GM23338 (cell line): Measurements from ENCODE around the gene ADGRL3. TPM values are rescaled to one million over a fixed set of nuclear protein-coding genes. Genes with fewer than 3 reads are reported as not detected.

ENCODE experiments used
- ATAC-seq: fragments of 200-7000 bp; cut with Tn5 transposase; 3 replicates; pipeline ENCODE4 v1.9.1; 2020
- DNase-seq: peaks from one replicate; pipeline ENCODE4 v3.0.0-alpha.2; 2015; ENCODE audit warnings: low spot score
- H2AFZ ChIP-seq: fragments of 200-600 bp; sonication (generic); 2 replicates; pipeline ENCODE4 v1.8.0; 2016; ENCODE audit warnings: antibody characterized with exemption, mild to moderate bottlenecking, moderate library complexity
- H3F3A ChIP-seq: fragments of 200-600 bp; sonication (generic); replicated peaks from 2 replicates; pipeline ENCODE4 v1.8.0; 2017; ENCODE audit warnings: antibody characterized with exemption, mixed run types, low read depth
- H3K27ac ChIP-seq: fragments of 200-600 bp; sonication (generic); 2 replicates; pipeline ENCODE4 v1.6.1; 2016; ENCODE audit warnings: low read depth
- H3K27me3 ChIP-seq: fragments of 200-600 bp; sonication (generic); 2 replicates; pipeline ENCODE4 v1.8.0; 2016; ENCODE audit warnings: mild to moderate bottlenecking, mixed run types, moderate library complexity; ENCODE audit not compliant: insufficient read depth
- H3K36me3 ChIP-seq: fragments of 200-600 bp; sonication (generic); 2 replicates; pipeline ENCODE4 v1.8.0; 2016; ENCODE audit warnings: mild to moderate bottlenecking; ENCODE audit not compliant: insufficient read depth
- H3K4me1 ChIP-seq: fragments of 200-600 bp; sonication (generic); 2 replicates; pipeline ENCODE4 v1.8.0; 2016; ENCODE audit warnings: mild to moderate bottlenecking, moderate library complexity; ENCODE audit not compliant: insufficient read depth
- H3K4me2 ChIP-seq: fragments of 200-600 bp; sonication (generic); 2 replicates; pipeline ENCODE4 v1.7.1; 2017; ENCODE audit warnings: mixed run types
- H3K4me3 ChIP-seq: fragments of 200-600 bp; sonication (generic); 2 replicates; pipeline ENCODE4 v1.6.1; 2016; ENCODE audit warnings: mixed run types
- H3K79me2 ChIP-seq: fragments of 200-600 bp; sonication (generic); replicated peaks from 2 replicates; pipeline ENCODE4 v1.8.0; 2017; ENCODE audit warnings: mild to moderate bottlenecking; ENCODE audit not compliant: insufficient read depth
- H3K9me2 ChIP-seq: fragments of 200-600 bp; sonication (generic); 2 replicates; pipeline ENCODE4 v1.8.0; 2017; ENCODE audit not compliant: insufficient read depth
- H4K20me1 ChIP-seq: fragments of 200-600 bp; sonication (generic); replicated peaks from 2 replicates; pipeline ENCODE4 v1.8.0; 2017; ENCODE audit warnings: mild to moderate bottlenecking; ENCODE audit not compliant: insufficient read depth
- H3K27ac Mint-ChIP-seq: 2 replicates; pipeline ENCODE4 v1.8.0; 2020; ENCODE audit warnings: inconsistent platforms, mild to moderate bottlenecking, moderate library complexity, mixed read lengths
- H3K27me3 Mint-ChIP-seq: 3 replicates; pipeline ENCODE4 v1.8.0; 2022; ENCODE audit warnings: low read depth, mild to moderate bottlenecking, moderate library complexity, mixed read lengths, inconsistent platforms; ENCODE audit not compliant: insufficient read depth, poor library complexity
- H3K36me3 Mint-ChIP-seq: 3 replicates; pipeline ENCODE4 v1.8.0; 2021; ENCODE audit warnings: low read depth, mild to moderate bottlenecking, inconsistent platforms, moderate library complexity, mixed read lengths
- H3K4me1 Mint-ChIP-seq: 3 replicates; pipeline ENCODE4 v1.8.0; 2020; ENCODE audit warnings: mild to moderate bottlenecking, inconsistent platforms, mixed read lengths
- H3K4me3 Mint-ChIP-seq: 3 replicates; pipeline ENCODE4 v1.8.0; 2021; ENCODE audit warnings: moderate library complexity, mild to moderate bottlenecking, inconsistent platforms, mixed read lengths
- H3K9me3 Mint-ChIP-seq: 3 replicates; pipeline ENCODE4 v1.8.0; 2020; ENCODE audit warnings: moderate library complexity, mild to moderate bottlenecking, inconsistent platforms, mixed read lengths
- CTCF ChIP-seq, 2 experiments: fragments of 200-600 bp in 1 of 2; sonication (generic) in 1 of 2; conservative IDR thresholded peaks; 2 replicates each; pipeline versions ENCODE4 v1.5.1 to v1.6.1; 2016 to 2017; ENCODE audit warnings: antibody characterized with exemption in 2 of 2, low read depth in 2 of 2, mild to moderate bottlenecking in 2 of 2, moderate library complexity in 1 of 2
- EZH2 ChIP-seq: fragments of 200-600 bp; sonication (generic); IDR thresholded peaks from one replicate; pipeline ENCODE4 v1.8.0; 2017; ENCODE audit warnings: antibody characterized with exemption, mild to moderate bottlenecking, low read depth; ENCODE audit not compliant: unreplicated experiment
- POLR2AphosphoS5 ChIP-seq: IDR thresholded peaks from 2 replicates; pipeline ENCODE4 v1.6.1; 2016; ENCODE audit warnings: antibody characterized with exemption, low read depth
- REST ChIP-seq: IDR thresholded peaks from one replicate; pipeline ENCODE4 v1.6.1; 2018; ENCODE audit warnings: antibody characterized with exemption; ENCODE audit not compliant: unreplicated experiment
- ZNF462 ChIP-seq: fragments of 250-450 bp; sonication (Bioruptor Pico); IDR thresholded peaks from 2 replicates; pipeline ENCODE4 v1.5.0; 2020; ENCODE audit warnings: mild to moderate bottlenecking, moderate library complexity
- long read RNA-seq: library from polyadenylated mRNA; unstranded; transcript quantifications from one replicate; pipeline ENCODE4 v2.0.0, GENCODE V29; 2020; ENCODE audit not compliant: unreplicated experiment
- polyA plus RNA-seq: library from polyadenylated mRNA; unstranded; fragments of >200 nt; fragmentation: Nextera tagmentation; extraction: Ambion mirVana; gene quantifications from 2 replicates; pipeline ENCODE4 v1.2.1, GENCODE V29; 2016
- total RNA-seq: library from RNA; depleted of rRNA; stranded (reverse); fragments of >200 nt; shearing (Covaris generic); gene quantifications from 2 replicates; pipeline ENCODE4 v1.2.3, GENCODE V29; 2014; rRNA removed

ADGRL3 gene
- 15.2 and 16.5 TPM in 2 replicates for total RNA-seq
- 9.0 and 9.7 TPM in 2 replicates for polyA plus RNA-seq
- long read RNA-seq, partial matches to known transcripts: 2 of 51 reads
- long read RNA-seq, other reads (novel, unspliced or antisense): 49 of 51 reads

GRCh38 chr4:61200187-61200915 is at the start of gene ADGRL3:
Gene ADGRL3, plus strand, starts transcription at chr4:61200326.
- peak within 1 kb of the TSS; percentile 82 for H3K4me3 ChIP-seq
- peak within 1 kb of the TSS; percentile 95 for H3K4me3 Mint-ChIP-seq
- H3K27me3 Mint-ChIP-seq: peaks cover 42% of the 10 kb centered on the region
- H3K4me1 ChIP-seq: peaks cover 34% of the 10 kb centered on the region
- no peaks in the 10 kb centered on the region for H3K36me3 ChIP-seq
- no peaks in the 10 kb centered on the region for H3K36me3 Mint-ChIP-seq
- H3K27ac ChIP-seq: peak within 1 kb of the TSS; percentile 17; the same call in 1 of the 2 replicates
- peaks cover 50% of the 10 kb centered on the region for H3K27me3 ChIP-seq
- peak within 1 kb of the TSS; percentile 91; the same call in 1 of the 2 replicates for H2AFZ ChIP-seq
- H3K4me1 Mint-ChIP-seq: peaks cover 33% of the 10 kb centered on the region
- peak within 1 kb of the TSS; percentile 93 for H3K4me2 ChIP-seq
- H3K9me2 ChIP-seq: no peaks in the 10 kb centered on the region
- H3K79me2 ChIP-seq: peaks cover 43% of the 10 kb centered on the region
- peak; percentile 93 for DNase-seq
- TF ChIP-seq POLR2AphosphoS5 (peak; percentile 58; the same call in 1 of the 2 replicates), EZH2 (peak; percentile 49), CTCF (conservative IDR thresholded peaks at IDR 0.05; ENCODE audit: low read depth in 2 of 2) (no peak), REST (no peak)
- peak within 1 kb of the TSS; percentile 88 for H3K27ac Mint-ChIP-seq
- H3K9me3 Mint-ChIP-seq: no peaks in the 10 kb centered on the region
- ATAC-seq: peak; percentile 63
- H3F3A ChIP-seq: no peaks in the 10 kb centered on the region; the same call in 1 of the 2 replicates
- H4K20me1 ChIP-seq: peaks cover 8% of the 10 kb centered on the region; the same call in 1 of the 2 replicates

GRCh38 chr4:61152433-61152832 is 47.7 kb upstream of the ADGRL3 start:
- H3K4me3 Mint-ChIP-seq: no peak overlapping the region
- no peaks in the 10 kb centered on the region for H3K9me3 Mint-ChIP-seq
- no peaks in the 10 kb centered on the region for H3F3A ChIP-seq
- H3K36me3 Mint-ChIP-seq: no peaks in the 10 kb centered on the region
- H3K27me3 Mint-ChIP-seq: no peaks in the 10 kb centered on the region
- no peaks in the 10 kb centered on the region for H3K79me2 ChIP-seq
- H3K27ac Mint-ChIP-seq: no peak overlapping the region
- no peak overlapping the region for H3K4me3 ChIP-seq
- ATAC-seq (peak; percentile 64), DNase-seq (peak; percentile 63)
- no peaks in the 10 kb centered on the region for H3K9me2 ChIP-seq
- peaks cover 13% of the 10 kb centered on the region; the same call in 2 of the 3 replicates for H3K4me1 Mint-ChIP-seq
- H3K27me3 ChIP-seq: no peaks in the 10 kb centered on the region
- no peak overlapping the region for H3K27ac ChIP-seq
- peaks cover 11% of the 10 kb centered on the region; the same call in 1 of the 2 replicates for H3K4me1 ChIP-seq
- no peaks in the 10 kb centered on the region for H4K20me1 ChIP-seq
- no peaks in the 10 kb centered on the region for H3K36me3 ChIP-seq
- no peak overlapping the region for H3K4me2 ChIP-seq
- no peak overlapping the region for H2AFZ ChIP-seq
- peak; percentile 65; the same call in 1 of the 2 replicates for TF ChIP-seq ZNF462 (CRISPR knock-in tag)
